GM12878 (cell line): ENCODE measurements around the gene SEMA4A. TPM values are rescaled to one million over a fixed set of nuclear protein-coding genes. Genes with fewer than 3 reads are reported as not detected.

Experiments
- ATAC-seq: fragments of 200-7000 bp; cut with Tn5 transposase; 3 replicates; pipeline ENCODE4 v1.9.1; 2020; ENCODE audit warnings: mild to moderate bottlenecking, moderate library complexity
- BruUV-seq: library from RNA; stranded (reverse); fragments of 400-500 nt; replicated peaks from 2 replicates; lab custom pipeline; 2021; lab: Mats Ljungman, UMichigan
- CTCF ChIA-PET: fragments of 300-600 bp; sonication (Branson Sonifier 250); formaldehyde crosslinking; extraction: SDS; loops from one replicate; lab custom pipeline; 2021; ENCODE audit warnings: inconsistent platforms; lab: Yijun Ruan, JAX
- POLR2A ChIA-PET: fragments of 350-600 bp; formaldehyde crosslinking; extraction: SDS; loops from one replicate; lab custom pipeline; 2021; ENCODE audit warnings: inconsistent platforms; lab: Charles Lee
- RAD21 ChIA-PET: fragments of 300-600 bp; sonication (Branson Sonifier 250); formaldehyde crosslinking; loops from one replicate; lab custom pipeline; 2023; ENCODE audit warnings: antibody characterized with exemption; ENCODE audit not compliant: unreplicated experiment; lab: Charles Lee
- SMC1A ChIA-PET: fragments of 300-600 bp; sonication (Branson Sonifier 250); formaldehyde crosslinking; loops from one replicate; lab custom pipeline; 2023; ENCODE audit not compliant: unreplicated experiment, uncharacterized antibody; lab: Charles Lee
- DNase-seq: peaks from one replicate; pipeline ENCODE4 v3.0.0-alpha.2; 2011; ENCODE audit warnings: low read depth, low spot score
- FAIRE-seq: peaks from 3 replicates; lab custom pipeline; 2011; peaks lifted over from hg19 to GRCh38; lab: Jason Lieb, UNC
- H2AFZ ChIP-seq: 2 replicates; pipeline ENCODE4 v1.6.0; 2011; ENCODE audit warnings: low read depth, low read length, control low read depth; ENCODE audit not compliant: control insufficient read depth
- H3K27ac ChIP-seq: 2 replicates; pipeline ENCODE4 v1.5.1; 2011; ENCODE audit warnings: control low read depth; ENCODE audit not compliant: control insufficient read depth, insufficient read depth
- H3K27me3 ChIP-seq, 2 experiments: replicated peaks in 1 of 2; 2 replicates each; pipeline versions ENCODE4 v1.6.0 to v1.6.1; 2011; ENCODE audit warnings: low read length in 1 of 2; ENCODE audit not compliant: control insufficient read depth in 2 of 2, insufficient read depth in 2 of 2
- H3K36me3 ChIP-seq, 2 experiments: 2 replicates each; pipeline ENCODE4 v1.5.1; 2011; ENCODE audit warnings: low read length in 1 of 2; ENCODE audit not compliant: control insufficient read depth in 2 of 2, insufficient read depth in 2 of 2
- H3K4me1 ChIP-seq: 2 replicates; pipeline ENCODE4 v1.6.1; 2011; ENCODE audit warnings: mild to moderate bottlenecking, low read length, moderate library complexity, mixed read lengths; ENCODE audit not compliant: control insufficient read depth, insufficient read depth
- H3K4me2 ChIP-seq: 2 replicates; pipeline ENCODE4 v1.6.0; 2011; ENCODE audit warnings: control low read depth; ENCODE audit not compliant: control insufficient read depth, insufficient read depth
- H3K4me3 ChIP-seq: fragments of 200-600 bp; sonication (generic); 2 replicates; pipeline ENCODE4 v1.5.1; 2016
- H3K79me2 ChIP-seq: 2 replicates; pipeline ENCODE4 v1.6.0; 2011; ENCODE audit warnings: low read length; ENCODE audit not compliant: control insufficient read depth, insufficient read depth
- H3K9ac ChIP-seq: 2 replicates; pipeline ENCODE4 v1.8.0; 2011; ENCODE audit warnings: low read length, control low read depth, mixed read lengths; ENCODE audit not compliant: control insufficient read depth, insufficient read depth
- H3K9me3 ChIP-seq: replicated peaks from 3 replicates; pipeline ENCODE4 v1.5.1; 2011; ENCODE audit warnings: mild to moderate bottlenecking, low read length; ENCODE audit not compliant: control insufficient read depth, insufficient read depth
- H4K20me1 ChIP-seq: 2 replicates; pipeline ENCODE4 v1.6.0; 2011; ENCODE audit not compliant: control insufficient read depth, insufficient read depth
- CHD2 ChIP-seq: IDR thresholded peaks from 2 replicates; pipeline ENCODE4 v1.6.1; 2011; ENCODE audit warnings: low read depth, low read length, improper control_type of control experiment, borderline replicate concordance
- CREB1 ChIP-seq: IDR thresholded peaks from 2 replicates; pipeline ENCODE4 v1.6.1; 2012; ENCODE audit warnings: low read depth, mild to moderate bottlenecking, inconsistent platforms
- EP300 ChIP-seq, 2 experiments: fragments of 150-350 bp in 1 of 2; IDR thresholded peaks; 2 replicates each; pipeline ENCODE4 v1.6.1; 2011 to 2012; ENCODE audit warnings: low read depth in 2 of 2, low read length in 2 of 2, borderline replicate concordance in 1 of 2, improper control_type of control experiment in 1 of 2, inconsistent platforms in 1 of 2; ENCODE audit not compliant: control insufficient read depth in 1 of 2
- ESRRA ChIP-seq: IDR thresholded peaks from 2 replicates; pipeline ENCODE4 v1.6.1; 2012; ENCODE audit warnings: mild to moderate bottlenecking, low read length, improper control_type of control experiment
- FOXK2 ChIP-seq: fragments of 450-650 bp; IDR thresholded peaks from 2 replicates; pipeline ENCODE4 v1.6.1; 2017; ENCODE audit warnings: mild to moderate bottlenecking, moderate library complexity
- HCFC1 ChIP-seq: fragments of 150-350 bp; IDR thresholded peaks from 2 replicates; pipeline ENCODE4 v1.6.1; 2014; ENCODE audit warnings: low read length
- HDAC6 ChIP-seq: fragments of 200-600 bp; sonication (generic); IDR thresholded peaks from one replicate; pipeline ENCODE4 v1.8.0; 2017; ENCODE audit warnings: antibody characterized with exemption; ENCODE audit not compliant: unreplicated experiment
- MTA3 ChIP-seq: IDR thresholded peaks from 2 replicates; pipeline ENCODE4 v1.6.1; 2012; ENCODE audit warnings: low read length, inconsistent platforms, borderline replicate concordance
- MYC ChIP-seq: IDR thresholded peaks from 2 replicates; pipeline ENCODE4 v1.6.1; 2011; ENCODE audit warnings: mild to moderate bottlenecking, low read length, moderate library complexity, inconsistent platforms; ENCODE audit not compliant: insufficient read depth, insufficient replicate concordance, insufficient read length, severe bottlenecking
- NFYA ChIP-seq: IDR thresholded peaks from 2 replicates; pipeline ENCODE4 v1.6.1; 2011; ENCODE audit warnings: low read depth, mild to moderate bottlenecking, low read length, improper control_type of control experiment, borderline replicate concordance
- RAD21 ChIP-seq: IDR thresholded peaks from 2 replicates; pipeline ENCODE4 v1.6.1; 2011; ENCODE audit warnings: mild to moderate bottlenecking, low read depth, low read length, moderate library complexity; ENCODE audit not compliant: insufficient read depth
- RB1 ChIP-seq: fragments of 450-650 bp; formaldehyde crosslinking; IDR thresholded peaks from 2 replicates; pipeline ENCODE4 v1.6.1; 2017; ENCODE audit warnings: mild to moderate bottlenecking, borderline replicate concordance
- SMC3 ChIP-seq: IDR thresholded peaks from 2 replicates; pipeline ENCODE4 v1.6.1; 2011; ENCODE audit warnings: low read length, improper control_type of control experiment, borderline replicate concordance
- SRF ChIP-seq, 2 experiments: IDR thresholded peaks; 2 replicates each; pipeline ENCODE4 v1.6.1; 2011; ENCODE audit warnings: low read depth in 2 of 2, low read length in 2 of 2, mild to moderate bottlenecking in 1 of 2, moderate library complexity in 1 of 2
- TARDBP ChIP-seq: IDR thresholded peaks from 2 replicates; pipeline ENCODE4 v1.6.1; 2016; ENCODE audit warnings: borderline replicate concordance
- TCF3 ChIP-seq: IDR thresholded peaks from 2 replicates; pipeline ENCODE4 v1.6.1; 2012; ENCODE audit warnings: low read depth, mild to moderate bottlenecking, low read length, borderline replicate concordance; ENCODE audit not compliant: insufficient read depth
- ZNF384 ChIP-seq: IDR thresholded peaks from 2 replicates; pipeline ENCODE4 v1.6.1; 2012; ENCODE audit warnings: low read depth, mild to moderate bottlenecking, low read length, improper control_type of control experiment, borderline replicate concordance
- WGBS: methylation state at CpG from one replicate; pipeline ENCODE4 v1.1.6; 2016; ENCODE audit warnings: low lambda C conversion rate; ENCODE audit not compliant: insufficient replicate concordance, insufficient coverage; ENCODE audit errors: missing lambda C conversion rate; 5-methylcytosine and 5-hydroxymethylcytosine counted together
- in situ Hi-C: fragments of 300-500 bp; cut with MboI; formaldehyde crosslinking; loops from 9 replicates; pipeline ENCODE4 v1.14.3; 2018; ENCODE audit warnings: mixed read lengths
- intact Hi-C: fragments of 100-400 bp; cut with micrococcal nuclease; formaldehyde crosslinking; loops from one replicate; pipeline ENCODE4 v1.14.2; 2022; ENCODE audit not compliant: unreplicated experiment
- polyA plus RNA-seq, 11 experiments: library from polyadenylated mRNA; depleted of rRNA in 4 of 11; unstranded in 6 of 11; stranded (reverse) in 5 of 11; fragments of >200 nt; fragmentation: Nextera tagmentation in 4 of 11; fragmentation: Illumina TruSeq in 1 of 11; extraction: Ambion mirVana in 4 of 11; extraction: Trizol in 1 of 11; gene quantifications; 1 replicate in 1 of 11; 2 replicates in 10 of 11; pipeline versions ENCODE4 v1.2.1 to v1.2.3, GENCODE V29; 2011 to 2016; ENCODE audit warnings: inconsistent platforms in 2 of 11, missing spikeins in 2 of 11, low read depth in 1 of 11
- total RNA-seq, 4 experiments: library from RNA; depleted of rRNA in 3 of 4; stranded (reverse); fragments of >200 nt in 3 of 4; fragmentation: Illumina TruSeq in 1 of 4; extraction: Trizol in 1 of 4; gene quantifications; 2 replicates each; pipeline versions ENCODE4 v1.2.1 to v1.2.3, GENCODE V29; 2013 to 2021
- TF ChIP-seq, protein P1 (sequence below): fragments of 450-650 bp; IDR thresholded peaks from 2 replicates; pipeline ENCODE4 v1.6.1; 2016; ENCODE audit warnings: mild to moderate bottlenecking
- TF ChIP-seq, protein P2 (sequence below): fragments of 450-650 bp; IDR thresholded peaks from 2 replicates; pipeline ENCODE4 v1.6.1; 2017; ENCODE audit warnings: low read depth, mild to moderate bottlenecking, moderate library complexity
- TF ChIP-seq, protein P3 (sequence below): IDR thresholded peaks from 2 replicates; pipeline ENCODE4 v1.6.1; 2011; ENCODE audit warnings: low read depth, mild to moderate bottlenecking, low read length, moderate library complexity, borderline replicate concordance; ENCODE audit errors: extremely low read depth
- TF ChIP-seq, protein P4 (sequence below): fragments of 450-650 bp; IDR thresholded peaks from 2 replicates; pipeline ENCODE4 v1.6.1; 2014; ENCODE audit warnings: mild to moderate bottlenecking

The SEMA4A gene
- total and polyA plus RNA-seq, 10 of the 15 experiments (the other 5 are each of a cell fraction or from before 2014, with no cell fraction given) = 2.6 to 64.2 (median 32.8) TPM

DNA sequence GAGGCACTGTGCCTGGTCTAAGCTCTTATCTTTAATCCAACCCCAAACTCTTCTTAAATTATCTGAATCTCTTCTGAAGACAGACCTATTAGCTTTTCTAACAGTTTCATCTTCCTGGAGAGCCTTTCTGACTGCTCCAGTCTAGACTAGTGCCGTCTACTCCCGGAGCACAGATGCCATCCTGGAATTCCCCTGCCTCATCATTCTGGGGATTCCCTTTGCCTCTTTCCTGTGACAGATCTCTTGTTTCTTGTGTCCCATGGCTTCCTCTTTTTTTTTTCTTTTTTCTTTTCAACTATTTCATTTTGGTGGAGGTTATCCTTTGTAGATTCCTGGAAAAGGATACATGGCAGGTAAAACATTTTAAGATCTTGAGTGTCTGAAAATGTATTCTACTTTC is 11.7 kb downstream of the SEMA4A start (continued):
- no peak for TF ChIP-seq CHD2
- TF ChIP-seq MTA3 = no peak
- TF ChIP-seq HDAC6 = no peak
- no peak for TF ChIP-seq TCF3
- TF ChIP-seq SMC3 = no peak
- no peak for TF ChIP-seq NFYA
- TF ChIP-seq, protein P1, sequence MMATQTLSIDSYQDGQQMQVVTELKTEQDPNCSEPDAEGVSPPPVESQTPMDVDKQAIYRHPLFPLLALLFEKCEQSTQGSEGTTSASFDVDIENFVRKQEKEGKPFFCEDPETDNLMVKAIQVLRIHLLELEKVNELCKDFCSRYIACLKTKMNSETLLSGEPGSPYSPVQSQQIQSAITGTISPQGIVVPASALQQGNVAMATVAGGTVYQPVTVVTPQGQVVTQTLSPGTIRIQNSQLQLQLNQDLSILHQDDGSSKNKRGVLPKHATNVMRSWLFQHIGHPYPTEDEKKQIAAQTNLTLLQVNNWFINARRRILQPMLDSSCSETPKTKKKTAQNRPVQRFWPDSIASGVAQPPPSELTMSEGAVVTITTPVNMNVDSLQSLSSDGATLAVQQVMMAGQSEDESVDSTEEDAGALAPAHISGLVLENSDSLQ = no peak
- TF ChIP-seq, protein P2, sequence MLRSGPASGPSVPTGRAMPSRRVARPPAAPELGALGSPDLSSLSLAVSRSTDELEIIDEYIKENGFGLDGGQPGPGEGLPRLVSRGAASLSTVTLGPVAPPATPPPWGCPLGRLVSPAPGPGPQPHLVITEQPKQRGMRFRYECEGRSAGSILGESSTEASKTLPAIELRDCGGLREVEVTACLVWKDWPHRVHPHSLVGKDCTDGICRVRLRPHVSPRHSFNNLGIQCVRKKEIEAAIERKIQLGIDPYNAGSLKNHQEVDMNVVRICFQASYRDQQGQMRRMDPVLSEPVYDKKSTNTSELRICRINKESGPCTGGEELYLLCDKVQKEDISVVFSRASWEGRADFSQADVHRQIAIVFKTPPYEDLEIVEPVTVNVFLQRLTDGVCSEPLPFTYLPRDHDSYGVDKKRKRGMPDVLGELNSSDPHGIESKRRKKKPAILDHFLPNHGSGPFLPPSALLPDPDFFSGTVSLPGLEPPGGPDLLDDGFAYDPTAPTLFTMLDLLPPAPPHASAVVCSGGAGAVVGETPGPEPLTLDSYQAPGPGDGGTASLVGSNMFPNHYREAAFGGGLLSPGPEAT = peak; percentile 69; the same call in 1 of the 2 replicates

DNA sequence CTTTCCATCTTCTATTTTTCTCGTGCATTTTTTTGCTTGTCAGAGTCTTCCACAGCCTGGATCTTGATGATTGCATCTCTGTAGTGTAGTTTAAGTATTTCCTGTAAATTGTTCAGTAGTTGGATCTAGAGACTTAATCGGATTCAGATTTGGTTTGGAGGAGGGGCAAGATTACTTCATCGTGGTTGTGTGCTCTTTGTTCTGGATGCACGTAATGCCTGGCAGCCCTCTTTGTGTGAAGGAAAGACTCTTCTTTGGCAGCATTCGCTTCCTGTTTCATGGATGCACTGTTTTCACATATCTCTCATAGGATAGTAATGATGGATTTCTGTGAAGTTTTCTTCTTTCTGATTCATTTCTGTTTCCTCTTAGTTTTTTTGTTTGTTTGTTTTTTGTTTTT is 14.2 kb downstream of the SEMA4A start:
- Histone ChIP-seq H3K4me1 (no peaks in the 10 kb centered on the region), H3K9me3 (peaks cover 4% of the 10 kb centered on the region), H3K36me3 (peaks cover 2 to 12% of the 10 kb centered on the region in 2 experiments; a peak in 3 of 4 replicates), H3K27me3 (no peaks in the 10 kb centered on the region), H3K4me2 (no peak overlapping the region), H3K4me3 (no peak overlapping the region), H4K20me1 (no peaks in the 10 kb centered on the region), H2AFZ (no peak overlapping the region), H3K27ac (no peak overlapping the region), H3K79me2 (no peaks in the 10 kb centered on the region), H3K9ac (no peak overlapping the region)
- ATAC-seq (no peak), FAIRE-seq (no peak), DNase-seq (no peak)
- ChIA-PET RAD21 (no interaction called here), POLR2A (no interaction called here), CTCF (no interaction called here), SMC1A (interaction anchor here (0.9 to 1.1 kb wide), 2 partner anchors 12 to 57 kb away, joined by 3 read pairs; no protein-coding TSS in a partner anchor)
- intact Hi-C loops = no loop called here
- in situ Hi-C loops = no loop called here
- over 99% methylated on average over 5 of the region's 5 CpGs for WGBS
- no TSS peak for BruUV-seq
- TF ChIP-seq, protein P3, sequence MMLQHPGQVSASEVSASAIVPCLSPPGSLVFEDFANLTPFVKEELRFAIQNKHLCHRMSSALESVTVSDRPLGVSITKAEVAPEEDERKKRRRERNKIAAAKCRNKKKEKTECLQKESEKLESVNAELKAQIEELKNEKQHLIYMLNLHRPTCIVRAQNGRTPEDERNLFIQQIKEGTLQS = no peak
- TF ChIP-seq ZNF384 = no peak
- TF ChIP-seq RAD21 = no peak
- no peak for TF ChIP-seq RB1
- TF ChIP-seq EP300 (IDR thresholded peaks at IDR 0.05; ENCODE audit: borderline replicate concordance in 1 of 2, control insufficient read depth in 1 of 2, low read depth in 2 of 2, low read length in 2 of 2) = no peak
- TF ChIP-seq TARDBP = no peak
- TF ChIP-seq, protein P4, sequence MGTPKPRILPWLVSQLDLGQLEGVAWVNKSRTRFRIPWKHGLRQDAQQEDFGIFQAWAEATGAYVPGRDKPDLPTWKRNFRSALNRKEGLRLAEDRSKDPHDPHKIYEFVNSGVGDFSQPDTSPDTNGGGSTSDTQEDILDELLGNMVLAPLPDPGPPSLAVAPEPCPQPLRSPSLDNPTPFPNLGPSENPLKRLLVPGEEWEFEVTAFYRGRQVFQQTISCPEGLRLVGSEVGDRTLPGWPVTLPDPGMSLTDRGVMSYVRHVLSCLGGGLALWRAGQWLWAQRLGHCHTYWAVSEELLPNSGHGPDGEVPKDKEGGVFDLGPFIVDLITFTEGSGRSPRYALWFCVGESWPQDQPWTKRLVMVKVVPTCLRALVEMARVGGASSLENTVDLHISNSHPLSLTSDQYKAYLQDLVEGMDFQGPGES = no peak
- TF ChIP-seq CREB1 = no peak
- no peak for TF ChIP-seq MYC
- no peak for TF ChIP-seq FOXK2
- no peak for TF ChIP-seq HCFC1
- no peak for TF ChIP-seq ESRRA
- no peak for TF ChIP-seq SRF (IDR thresholded peaks at IDR 0.05; ENCODE audit: low read depth in 2 of 2, low read length in 2 of 2)
